ENCODE measurements around the gene DBR1. TPM values are rescaled to one million over a fixed set of nuclear protein-coding genes. Genes with fewer than 3 reads are reported as not detected.

The DBR1 gene
- total and polyA plus RNA-seq, 9 of the 15 experiments (the other 6 are each of a cell fraction or from before 2014, with no cell fraction given), result 2.7 to 14.1 (median 10.9) TPM

DNA sequence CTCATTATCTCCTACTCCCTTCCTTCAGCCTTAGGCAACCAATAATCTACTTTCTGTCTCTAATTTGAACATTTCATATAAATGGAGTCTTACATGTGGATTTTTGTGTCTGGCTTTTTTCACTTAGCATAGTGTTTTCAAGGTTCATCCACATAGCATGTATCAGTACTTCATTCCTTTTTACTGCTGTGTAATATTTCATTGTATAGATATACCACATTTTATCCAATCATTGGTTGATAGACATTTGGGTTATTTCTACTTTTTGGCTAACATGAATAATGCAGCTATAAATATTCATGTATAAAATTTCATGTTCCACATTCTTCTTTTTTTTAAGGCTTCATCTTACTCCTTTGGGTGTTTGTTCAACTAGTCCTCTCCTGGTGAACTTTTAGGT is 20.2 kb downstream of the DBR1 start:
- Histone ChIP-seq H3K4me1 (replicated peaks in 1 of 2; ENCODE audit: control insufficient read depth in 2 of 2, insufficient read depth in 2 of 2, low read length in 2 of 2) (no peaks in the 10 kb centered on the region), H3K9me1 (ENCODE audit: control insufficient read depth, insufficient read depth, low read length) (no peaks in the 10 kb centered on the region), H3K9me3 (replicated peaks; ENCODE audit: control insufficient read depth, insufficient read depth, low read depth, low read length) (no peaks in the 10 kb centered on the region), H4K20me1 (replicated peaks; ENCODE audit: control insufficient read depth, insufficient read depth, low read length) (no peaks in the 10 kb centered on the region), H3K79me2 (ENCODE audit: control insufficient read depth, insufficient read depth, low read length) (no peaks in the 10 kb centered on the region), H3K4me2 (ENCODE audit: insufficient read depth, low read length) (no peak overlapping the region), H3K27me3 (ENCODE audit: control insufficient read depth in 2 of 2, insufficient read depth in 2 of 2, low read length in 2 of 2) (no peaks in the 10 kb centered on the region), H3K27ac (ENCODE audit: extremely low read depth, low read depth, low read length) (no peak overlapping the region), H3K9ac (ENCODE audit: insufficient read depth in 1 of 2, low read depth in 2 of 2, low read length in 2 of 2) (no peak overlapping the region), H3K36me3 (ENCODE audit: control insufficient read depth, insufficient read depth, low read length) (no peaks in the 10 kb centered on the region), H2AFZ (ENCODE audit: low read depth, low read length) (no peak overlapping the region), H3K4me3 (no peak overlapping the region)
- POLR2A ChIA-PET, result no interaction called here
- FAIRE-seq (no peak), ATAC-seq (no peak), DNase-seq (ENCODE audit: extremely low read depth in 1 of 4, low spot score in 3 of 4) (no peak)
- CTCF ChIA-PET (ENCODE audit: low intra/inter-chr PET ratio), result interaction anchor here (0.6 kb wide), 1 partner anchor 20 kb away, joined by 3 read pairs; no protein-coding TSS in a partner anchor
- no TSS peak for BruUV-seq (replicated peaks)
- in situ Hi-C loops (cut with MboI), result no loop called here
- intact Hi-C loops (cut with micrococcal nuclease), result no loop called here
- TF ChIP-seq DACH1 (IDR thresholded peaks at IDR 0.05; ENCODE audit: partially characterized antibody) (no peak), CEBPB (tag; IDR thresholded peaks at IDR 0.05) (no peak), UBTF (IDR thresholded peaks at IDR 0.05; ENCODE audit: borderline replicate concordance in 1 of 2, low read depth in 2 of 2, low read length in 2 of 2) (no peak), DNMT1 (IDR thresholded peaks at IDR 0.05) (no peak), TSC22D4 (tag; IDR thresholded peaks at IDR 0.05) (no peak), ZBTB40 (IDR thresholded peaks at IDR 0.05) (no peak), ZBTB40 (CRISPR knock-in tag; IDR thresholded peaks at IDR 0.05) (no peak)
- TF ChIP-seq, protein P1, sequence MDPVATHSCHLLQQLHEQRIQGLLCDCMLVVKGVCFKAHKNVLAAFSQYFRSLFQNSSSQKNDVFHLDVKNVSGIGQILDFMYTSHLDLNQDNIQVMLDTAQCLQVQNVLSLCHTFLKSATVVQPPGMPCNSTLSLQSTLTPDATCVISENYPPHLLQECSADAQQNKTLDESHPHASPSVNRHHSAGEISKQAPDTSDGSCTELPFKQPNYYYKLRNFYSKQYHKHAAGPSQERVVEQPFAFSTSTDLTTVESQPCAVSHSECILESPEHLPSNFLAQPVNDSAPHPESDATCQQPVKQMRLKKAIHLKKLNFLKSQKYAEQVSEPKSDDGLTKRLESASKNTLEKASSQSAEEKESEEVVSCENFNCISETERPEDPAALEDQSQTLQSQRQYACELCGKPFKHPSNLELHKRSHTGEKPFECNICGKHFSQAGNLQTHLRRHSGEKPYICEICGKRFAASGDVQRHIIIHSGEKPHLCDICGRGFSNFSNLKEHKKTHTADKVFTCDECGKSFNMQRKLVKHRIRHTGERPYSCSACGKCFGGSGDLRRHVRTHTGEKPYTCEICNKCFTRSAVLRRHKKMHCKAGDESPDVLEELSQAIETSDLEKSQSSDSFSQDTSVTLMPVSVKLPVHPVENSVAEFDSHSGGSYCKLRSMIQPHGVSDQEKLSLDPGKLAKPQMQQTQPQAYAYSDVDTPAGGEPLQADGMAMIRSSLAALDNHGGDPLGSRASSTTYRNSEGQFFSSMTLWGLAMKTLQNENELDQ (CRISPR knock-in tag; IDR thresholded peaks at IDR 0.05; ENCODE audit: borderline replicate concordance), result no peak

All from K562 (cell line).